GM18508 (cell line): Measurements from ENCODE around the gene GFRA1.
"Not testable (repeated sequence)": the region's sequence is repeated elsewhere in the genome, so short reads cannot be mapped to it uniquely, and the experiment has no call there.

Experiments
- ATAC-seq: cut with Tn5 transposase; IDR thresholded peaks from one replicate; pipeline ENCODE4 v1.9.1; 2021; ENCODE audit warnings: moderate number of reproducible peaks; ENCODE audit not compliant: insufficient read depth, unreplicated experiment

GFRA1 gene

GRCh38 chr10:116080553-116080952 lies 192.5 kb downstream of the GFRA1 start:
- no peak for ATAC-seq

GRCh38 chr10:116079355-116079754 lies 193.7 kb downstream of the GFRA1 start:
- no peak for ATAC-seq

GRCh38 chr10:116076621-116077020 lies 196.4 kb downstream of the GFRA1 start:
- ATAC-seq, result no peak

GRCh38 chr10:116073510-116073909 lies 199.5 kb downstream of the GFRA1 start:
- ATAC-seq, result no peak

- ATAC-seq, result no peak
These were observed 200.0 kb downstream of the GFRA1 start for GRCh38 chr10:116073001-116073400.

- ATAC-seq, result no peak
These were observed 201.4 kb downstream of the GFRA1 start for GRCh38 chr10:116071453-116072148.

DNA sequence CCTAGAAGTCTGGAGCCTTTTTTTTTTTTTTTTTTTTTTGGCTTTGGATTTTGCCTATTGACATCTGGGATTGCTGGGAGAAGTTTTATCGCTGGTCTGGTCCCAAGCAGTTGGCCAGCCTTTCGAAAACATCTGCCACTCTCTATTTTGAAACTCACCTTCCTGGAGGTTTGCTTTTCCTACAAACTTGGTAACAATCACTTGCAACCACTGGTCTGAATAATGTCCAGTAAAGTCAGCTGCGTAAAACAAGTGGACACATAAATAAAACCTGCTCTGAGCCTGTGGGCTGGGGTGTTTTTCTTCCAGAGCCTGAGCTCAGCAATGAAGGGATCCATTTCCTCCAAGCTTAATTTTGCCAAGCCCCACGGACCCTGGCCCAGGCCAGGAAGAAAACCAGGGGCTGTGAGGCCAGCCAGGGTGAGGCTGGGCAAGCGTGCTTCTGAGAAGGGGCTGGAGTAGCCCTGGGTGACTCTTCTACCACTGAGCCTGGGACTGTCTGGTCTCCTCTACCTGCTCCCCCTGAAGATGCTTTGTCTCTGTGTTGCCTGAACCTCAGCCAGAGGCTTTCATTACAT lies 202.2 kb downstream of the GFRA1 start:
- no peak for ATAC-seq

DNA sequence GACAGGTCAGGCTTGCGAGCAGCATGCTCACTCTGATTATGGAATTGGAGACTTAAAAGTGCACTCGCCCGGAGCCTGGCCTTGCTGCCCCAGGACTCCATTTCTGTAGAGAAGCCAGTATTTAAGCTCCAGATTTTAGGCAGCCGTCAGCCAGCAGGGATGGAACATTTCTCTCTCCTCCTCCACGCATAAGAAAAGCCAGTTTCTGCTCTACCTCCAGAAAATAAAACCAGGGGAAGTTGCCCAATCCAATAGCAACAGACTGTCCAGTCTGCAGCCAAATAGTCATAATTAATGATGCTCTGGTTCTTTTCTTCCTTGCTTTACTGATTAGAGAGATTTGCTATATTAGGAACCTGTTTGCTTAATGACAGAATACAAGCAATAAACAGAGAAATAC lies 203.2 kb downstream of the GFRA1 start:
- no peak for ATAC-seq

DNA sequence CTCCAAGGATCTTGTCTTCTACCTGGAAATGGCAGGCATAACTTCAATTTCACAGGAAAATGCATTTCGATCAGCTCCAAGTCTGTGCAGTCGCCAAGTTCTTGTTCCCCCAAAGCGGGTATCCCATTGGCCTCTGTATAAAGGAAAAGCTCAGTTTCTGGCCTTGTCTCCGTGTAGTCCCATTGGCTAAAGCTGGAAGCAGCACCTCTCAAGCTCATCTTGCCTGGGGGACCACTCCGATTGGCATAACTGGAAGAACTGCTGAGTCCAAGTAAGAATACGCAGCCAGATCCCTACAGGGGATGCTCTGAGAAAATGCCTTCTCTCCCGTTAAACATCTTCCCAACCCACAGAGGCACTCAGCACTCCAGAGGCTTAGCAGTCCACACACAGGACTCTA lies 205.2 kb downstream of the GFRA1 start:
- ATAC-seq, result no peak

GRCh38 chr10:116063107-116063506 lies 209.9 kb downstream of the GFRA1 start:
- ATAC-seq, result no peak

DNA sequence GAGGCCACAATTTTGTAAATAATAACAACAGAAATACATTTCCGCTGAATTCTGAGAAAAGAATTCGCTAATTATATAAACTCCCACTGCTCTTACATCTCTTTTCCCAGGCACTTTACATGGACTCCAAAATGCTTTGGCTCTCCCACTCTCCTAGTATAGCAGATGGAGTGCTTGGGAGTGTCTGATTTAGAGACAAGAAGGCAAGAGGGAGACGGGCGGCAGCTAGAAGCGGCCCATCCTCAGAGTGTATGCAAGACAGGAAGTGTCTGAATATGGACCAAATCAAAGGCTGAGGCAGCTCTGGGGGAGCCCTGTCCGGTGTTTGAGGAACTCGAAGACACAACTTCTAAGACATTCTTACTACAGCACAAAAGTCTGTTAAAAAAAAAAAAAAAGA lies 212.1 kb downstream of the GFRA1 start:
- no peak for ATAC-seq

GRCh38 chr10:116059320-116059719 lies 213.7 kb downstream of the GFRA1 start:
- ATAC-seq, result no peak

GRCh38 chr10:116056445-116057293 lies 216.3 kb downstream of the GFRA1 start:
- ATAC-seq, result no peak

DNA sequence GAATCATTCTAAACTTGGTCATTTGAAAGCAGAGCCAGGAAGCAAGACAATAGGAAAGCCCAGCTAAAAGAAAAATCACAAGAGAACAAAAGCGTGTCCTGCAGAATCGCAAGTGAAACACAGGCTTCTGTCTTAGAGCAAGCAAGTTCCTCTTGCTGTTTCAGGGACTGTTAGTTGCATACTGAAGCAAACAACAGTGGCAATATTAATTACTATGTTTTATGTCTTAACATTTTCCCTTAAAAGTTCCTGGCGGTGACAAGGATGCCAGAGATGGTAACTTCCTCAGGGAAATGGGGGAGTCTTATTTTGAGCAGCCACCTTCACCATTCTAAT lies 217.1 kb downstream of the GFRA1 start:
- no peak for ATAC-seq

DNA sequence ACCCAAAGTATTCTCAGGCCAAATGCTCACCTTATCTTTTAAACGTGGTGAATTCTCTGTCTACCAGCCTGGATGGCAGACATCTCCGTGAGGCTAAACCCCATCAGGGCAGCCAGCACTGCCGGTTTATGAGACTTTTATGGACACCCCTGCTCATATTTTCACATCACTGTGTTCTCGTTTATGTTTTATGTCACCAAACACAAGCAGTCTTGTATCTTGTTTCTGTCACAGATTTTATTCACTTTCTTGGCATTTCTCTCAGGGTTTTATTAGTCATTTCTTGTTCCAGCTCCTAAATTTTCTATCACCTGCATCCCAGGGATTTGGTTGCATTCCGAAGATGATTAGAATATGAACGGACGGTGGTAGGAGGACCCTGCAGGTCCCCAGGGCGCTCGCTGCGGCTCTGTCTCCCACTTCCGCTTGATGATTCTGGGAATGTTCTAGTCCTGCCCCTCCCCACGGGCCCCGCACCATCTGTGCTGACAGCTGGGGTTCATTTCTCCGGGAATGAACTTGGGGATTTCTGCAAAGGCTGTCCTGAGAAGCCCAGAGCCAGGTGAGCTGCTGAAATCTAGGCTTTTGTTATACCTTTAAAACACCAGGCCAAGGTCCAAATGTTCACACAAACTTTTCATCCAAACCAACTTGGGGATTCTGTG lies 217.6 kb downstream of the GFRA1 start:
- ATAC-seq, result no peak

- ATAC-seq, result no peak
These were observed 219.1 kb downstream of the GFRA1 start for GRCh38 chr10:116053910-116054309.

- not testable (repeated sequence) for ATAC-seq
These were observed 219.8 kb downstream of the GFRA1 start for GRCh38 chr10:116053009-116053730.

DNA sequence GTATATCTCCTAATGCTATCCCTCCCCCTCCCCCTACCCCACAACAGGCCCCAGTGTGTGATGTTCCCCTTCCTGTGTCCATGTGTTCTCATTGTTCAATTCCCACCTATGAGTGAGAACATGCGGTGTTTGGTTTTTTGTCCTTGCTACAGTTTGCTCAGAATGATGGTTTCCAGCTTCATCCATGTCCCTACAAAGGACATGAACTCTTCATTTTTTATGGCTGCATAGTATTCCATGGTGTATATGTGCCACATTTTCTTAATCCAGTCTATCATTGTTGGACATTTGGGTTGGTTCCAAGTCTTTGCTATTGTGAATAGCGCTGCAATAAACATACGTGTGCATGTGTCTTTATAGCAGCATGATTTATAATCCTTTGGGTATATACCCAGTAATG lies 220.5 kb downstream of the GFRA1 start:
- ATAC-seq, result not testable (repeated sequence)

DNA sequence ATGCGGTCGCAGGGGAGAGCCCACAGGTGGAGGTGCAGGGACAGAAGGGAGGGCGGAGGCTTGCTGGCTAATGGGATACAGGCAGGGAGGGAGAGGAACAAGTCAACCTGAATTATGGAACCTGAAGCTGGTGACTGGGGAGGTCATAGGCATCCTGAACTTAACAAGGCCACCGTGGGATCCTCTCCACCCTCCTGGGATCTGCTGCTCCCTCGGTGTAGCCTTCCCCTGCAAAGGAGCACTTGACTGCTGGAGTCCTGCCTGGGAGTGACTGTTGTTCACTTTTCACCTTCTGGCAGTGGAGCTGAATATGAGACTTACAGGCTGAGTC lies 223.1 kb downstream of the GFRA1 start:
- no peak for ATAC-seq

DNA sequence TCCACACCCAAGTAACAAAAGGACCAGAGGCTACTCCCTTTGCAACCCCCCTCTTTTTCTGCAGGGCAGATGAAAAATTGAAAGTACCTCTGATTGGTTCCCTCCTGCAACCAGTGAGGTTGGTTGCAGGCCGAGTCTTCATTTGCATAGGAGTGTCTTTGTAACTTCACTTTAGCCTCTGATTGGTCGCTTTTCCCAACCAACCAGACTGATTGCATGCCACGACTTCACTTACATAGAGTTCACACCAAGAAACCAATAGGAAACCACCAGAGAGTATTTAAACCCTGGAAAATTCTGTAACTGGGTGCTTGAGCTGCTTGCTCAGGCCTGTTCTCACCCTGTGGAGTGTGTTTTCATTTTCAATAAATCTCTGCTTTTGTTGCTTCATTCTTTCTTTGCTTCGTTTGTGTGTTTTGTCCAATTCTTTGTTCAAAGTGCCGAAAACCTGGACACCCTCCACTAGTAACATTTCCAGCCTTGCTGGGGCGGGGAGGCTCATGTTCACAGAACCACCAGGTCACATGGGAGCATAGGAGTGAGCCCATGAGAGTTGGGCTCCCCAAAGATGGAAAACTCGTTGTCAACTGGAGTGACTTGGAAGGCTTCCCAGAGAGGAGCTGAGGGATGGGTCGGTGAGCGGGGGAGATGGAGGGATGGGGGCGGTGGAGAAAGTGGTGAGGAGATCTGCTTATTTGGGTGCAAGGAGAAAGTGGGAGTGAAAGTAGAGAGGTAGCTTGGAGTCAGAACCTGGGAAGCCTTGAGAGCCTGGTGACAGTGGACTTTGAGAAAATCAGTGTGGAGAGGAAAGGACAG lies 223.6 kb downstream of the GFRA1 start:
- no peak for ATAC-seq
